NK-92 (cell line): ENCODE results near the gene ATP10A.
"Not testable (repeated sequence)": the region's sequence is repeated elsewhere in the genome, so short reads cannot be mapped to it uniquely, and the experiment has no call there.

Experiments
- DNase-seq: peaks from one replicate; lab custom pipeline; 2025; ENCODE audit not compliant: unreplicated experiment; lab: John Stamatoyannopoulos, UW

The ATP10A gene

GRCh38 chr15:25667829-25668228 lies 195.3 kb downstream of the ATP10A start:
- DNase-seq = no peak

GRCh38 chr15:25665913-25666312 lies 197.2 kb downstream of the ATP10A start:
- DNase-seq = no peak

- no peak for DNase-seq
These were observed 198.4 kb downstream of the ATP10A start for GRCh38 chr15:25664761-25665160.

GRCh38 chr15:25663515-25663914 lies 199.6 kb downstream of the ATP10A start:
- no peak for DNase-seq

- no peak for DNase-seq
These were observed 201.2 kb downstream of the ATP10A start for GRCh38 chr15:25661898-25662297.

GRCh38 chr15:25659251-25659650 lies 203.9 kb downstream of the ATP10A start:
- DNase-seq = no peak

- no peak for DNase-seq
These were observed 204.6 kb downstream of the ATP10A start for GRCh38 chr15:25658560-25658959.

- no peak for DNase-seq
These were observed 207.7 kb downstream of the ATP10A start for GRCh38 chr15:25655207-25655948.

- no peak for DNase-seq
These were observed 209.8 kb downstream of the ATP10A start for GRCh38 chr15:25653371-25653770.

- no peak for DNase-seq
These were observed 210.4 kb downstream of the ATP10A start for GRCh38 chr15:25652704-25653103.

GRCh38 chr15:25649390-25649789 lies 213.7 kb downstream of the ATP10A start:
- DNase-seq = no peak

- DNase-seq = no peak
These were observed 220.0 kb downstream of the ATP10A start for GRCh38 chr15:25643120-25643519.

- no peak for DNase-seq
These were observed 221.4 kb downstream of the ATP10A start for GRCh38 chr15:25641762-25642161.

GRCh38 chr15:25641361-25641760 lies 221.8 kb downstream of the ATP10A start:
- no peak for DNase-seq

GRCh38 chr15:25640959-25641358 lies 222.2 kb downstream of the ATP10A start:
- DNase-seq = not testable (repeated sequence)

- no peak for DNase-seq
These were observed 222.7 kb downstream of the ATP10A start for GRCh38 chr15:25640381-25640780.

GRCh38 chr15:25636486-25636885 lies 226.6 kb downstream of the ATP10A start:
- not testable (repeated sequence) for DNase-seq

- DNase-seq = no peak
These were observed 227.9 kb downstream of the ATP10A start for GRCh38 chr15:25635191-25635590.

- no peak for DNase-seq
These were observed 229.3 kb downstream of the ATP10A start for GRCh38 chr15:25633862-25634261.

GRCh38 chr15:25631971-25632370 lies 231.2 kb downstream of the ATP10A start:
- DNase-seq = no peak
